ENCODE measurements around the gene SLC35D3. TPM values are rescaled to one million over a fixed set of nuclear protein-coding genes. Genes with fewer than 3 reads are reported as not detected.
A peak's percentile ranks its signal among the peaks of the same experiment; 100 is the strongest.

SLC35D3 gene
- total and polyA plus RNA-seq, 8 donors, result 0.09 to 2.7 (median 1.8) TPM; not detected in 1

- TF ChIP-seq CTCF (IDR thresholded peaks at IDR 0.05), result no peak
- Histone ChIP-seq H3K27me3 (no peaks in the 10 kb centered on the region), H3K36me3 (no peaks in the 10 kb centered on the region), H3K4me1 (no peaks in the 10 kb centered on the region), H3K4me3 (no peak overlapping the region), H3K9me3 (no peaks in the 10 kb centered on the region), H3K27ac (no peak overlapping the region)
- DNase-seq (peak in 1 of 4 donors; percentile 26), ATAC-seq (no peak)
- intact Hi-C loops (cut with DNase I), result no loop called here
Measured at GRCh38 chr6:136887953-136888352, 34.1 kb upstream of the SLC35D3 start.

GRCh38 chr6:136889271-136890193 lies 32.6 kb upstream of the SLC35D3 start:
- H3K9me3 ChIP-seq, result no peaks in the 10 kb centered on the region
- H3K36me3 ChIP-seq, result no peaks in the 10 kb centered on the region
- H3K4me3 ChIP-seq, result no peak overlapping the region
- DNase-seq (no peak), ATAC-seq (peak; percentile 83)
- TF ChIP-seq CTCF (IDR thresholded peaks at IDR 0.05), result no peak
- intact Hi-C loops (cut with DNase I), result no loop called here
- H3K27me3 ChIP-seq, result no peaks in the 10 kb centered on the region
- H3K27ac ChIP-seq, result no peak overlapping the region
- no peaks in the 10 kb centered on the region for H3K4me1 ChIP-seq

GRCh38 chr6:136890194-136890839 lies 31.8 kb upstream of the SLC35D3 start:
- ATAC-seq (peak; percentile 15), DNase-seq (no peak)

GRCh38 chr6:136890986-136891385 lies 31.1 kb upstream of the SLC35D3 start:
- H3K36me3 ChIP-seq, result no peaks in the 10 kb centered on the region
- no peaks in the 10 kb centered on the region for H3K27me3 ChIP-seq
- H3K4me1 ChIP-seq, result no peaks in the 10 kb centered on the region
- no peak for ATAC-seq
- no peaks in the 10 kb centered on the region for H3K9me3 ChIP-seq
- no peak for DNase-seq
- no peak overlapping the region for H3K27ac ChIP-seq
- no peak overlapping the region for H3K4me3 ChIP-seq
- TF ChIP-seq CTCF (IDR thresholded peaks at IDR 0.05), result no peak
- intact Hi-C loops (cut with DNase I), result no loop called here

More at GRCh38 chr6:136890194-136890839, 31.8 kb upstream of the SLC35D3 start:
- H3K27me3 ChIP-seq, result no peaks in the 10 kb centered on the region
- intact Hi-C loops (cut with DNase I), result no loop called here
- no peak overlapping the region for H3K27ac ChIP-seq
- no peaks in the 10 kb centered on the region for H3K36me3 ChIP-seq
- no peaks in the 10 kb centered on the region for H3K4me1 ChIP-seq
- no peaks in the 10 kb centered on the region for H3K9me3 ChIP-seq
- H3K4me3 ChIP-seq, result no peak overlapping the region
- TF ChIP-seq CTCF (IDR thresholded peaks at IDR 0.05), result no peak

- no peak for DNase-seq
- no peaks in the 10 kb centered on the region for H3K9me3 ChIP-seq
- no peaks in the 10 kb centered on the region for H3K27me3 ChIP-seq
- H3K27ac ChIP-seq, result no peak overlapping the region
- no peaks in the 10 kb centered on the region for H3K36me3 ChIP-seq
- no peak for TF ChIP-seq CTCF (IDR thresholded peaks at IDR 0.05)
- no peaks in the 10 kb centered on the region for H3K4me1 ChIP-seq
- no peak for ATAC-seq
- intact Hi-C loops (cut with DNase I), result no loop called here
- no peak overlapping the region for H3K4me3 ChIP-seq
Measured at GRCh38 chr6:136893187-136893586, 28.9 kb upstream of the SLC35D3 start.
